ENCODE data around the gene PTGER4. TPM values are rescaled to one million over a fixed set of nuclear protein-coding genes. Genes with fewer than 3 reads are reported as not detected.

The PTGER4 gene
- polyA plus RNA-seq, 1 of the 3 experiments (the other 2 are of a cell fraction), result not detected

- Histone ChIP-seq H4K20me1 (ENCODE audit: insufficient read depth) (no peaks in the 10 kb centered on the region; the same call in 1 of the 2 replicates), H3K4me3 (ENCODE audit: low read depth in 2 of 2, low read length in 1 of 2) (no peak overlapping the region), H3K79me2 (ENCODE audit: insufficient read depth) (no peaks in the 10 kb centered on the region), H3K27ac (ENCODE audit: low read depth in 2 of 2, low read length in 1 of 2) (no peak overlapping the region), H3K27me3 (ENCODE audit: insufficient read depth) (peaks cover 48% of the 10 kb centered on the region; the same call in 1 of the 2 replicates), H3K36me3 (replicated peaks in 1 of 2; ENCODE audit: control insufficient read depth in 1 of 2, insufficient read depth in 2 of 2, low read length in 1 of 2) (no peaks in the 10 kb centered on the region), H3K9ac (no peak overlapping the region), H3K9me2 (no peaks in the 10 kb centered on the region), H3F3A (replicated peaks; ENCODE audit: insufficient read depth) (peaks cover 4% of the 10 kb centered on the region), H3K4me2 (no peak overlapping the region), H2AFZ (ENCODE audit: low read depth) (no peak overlapping the region), H3K9me3 (no peaks in the 10 kb centered on the region), H3K4me1 (ENCODE audit: control insufficient read depth in 1 of 2, insufficient read depth in 2 of 2, low read depth in 1 of 2, low read length in 1 of 2) (peaks cover 3 to 6% of the 10 kb centered on the region in 2 experiments; a peak in 2 of 4 replicates)
- no peak for DNase-seq
- ChIA-PET POLR2A (no interaction called here), CTCF (no interaction called here)
- 46% methylated on average over 6 of the region's 6 CpGs for WGBS (ENCODE audit: low lambda C conversion rate)
- TF ChIP-seq USF2 (IDR thresholded peaks at IDR 0.05; ENCODE audit: borderline replicate concordance, low read depth, low read length) (no peak), SIN3A (IDR thresholded peaks at IDR 0.05; ENCODE audit: borderline replicate concordance, low read depth, low read length) (no peak), CTCF (IDR thresholded peaks at IDR 0.05) (no peak), TCF12 (IDR thresholded peaks at IDR 0.05) (no peak), ZBTB33 (IDR thresholded peaks at IDR 0.05; ENCODE audit: borderline replicate concordance, low read depth) (no peak), CHD2 (IDR thresholded peaks at IDR 0.05; ENCODE audit: low read length, partially characterized antibody) (no peak), GABPA (IDR thresholded peaks at IDR 0.05; ENCODE audit: low read depth) (no peak)
These were observed 5.0 kb upstream of the PTGER4 start for GRCh38 chr5:40674661-40675235.

GRCh38 chr5:40675396-40676133 is 4.2 kb upstream of the PTGER4 start:
- Histone ChIP-seq H3K9me2 (no peaks in the 10 kb centered on the region), H3K79me2 (ENCODE audit: insufficient read depth) (no peaks in the 10 kb centered on the region), H3F3A (replicated peaks; ENCODE audit: insufficient read depth) (peaks cover 4% of the 10 kb centered on the region), H3K4me1 (ENCODE audit: control insufficient read depth in 1 of 2, insufficient read depth in 2 of 2, low read depth in 1 of 2, low read length in 1 of 2) (peaks cover 6 to 11% of the 10 kb centered on the region in 2 experiments; a peak in 2 of 4 replicates), H4K20me1 (ENCODE audit: insufficient read depth) (no peaks in the 10 kb centered on the region; the same call in 1 of the 2 replicates), H3K27me3 (ENCODE audit: insufficient read depth) (peaks cover 48% of the 10 kb centered on the region), H3K4me3 (ENCODE audit: low read depth in 2 of 2, low read length in 1 of 2) (no peak overlapping the region), H3K9me3 (no peaks in the 10 kb centered on the region), H3K4me2 (no peak overlapping the region), H3K36me3 (replicated peaks in 1 of 2; ENCODE audit: control insufficient read depth in 1 of 2, insufficient read depth in 2 of 2, low read length in 1 of 2) (no peaks in the 10 kb centered on the region), H2AFZ (ENCODE audit: low read depth) (no peak overlapping the region), H3K27ac (ENCODE audit: low read depth in 2 of 2, low read length in 1 of 2) (no peak overlapping the region), H3K9ac (no peak overlapping the region)
- TF ChIP-seq FOXM1 (IDR thresholded peaks at IDR 0.05; ENCODE audit: low read depth) (no peak), MAX (IDR thresholded peaks at IDR 0.05; ENCODE audit: low read depth) (no peak), RAD21 (IDR thresholded peaks at IDR 0.05; ENCODE audit: low read length) (no peak), RFX5 (IDR thresholded peaks at IDR 0.05; ENCODE audit: low read length) (no peak), USF2 (IDR thresholded peaks at IDR 0.05; ENCODE audit: borderline replicate concordance, low read depth, low read length) (no peak), IRF3 (IDR thresholded peaks at IDR 0.05; ENCODE audit: low read depth, low read length) (no peak), RXRA (IDR thresholded peaks at IDR 0.05; ENCODE audit: borderline replicate concordance, low read depth) (no peak), EZH2phosphoT487 (IDR thresholded peaks at IDR 0.05; ENCODE audit: borderline replicate concordance, low read depth) (no peak), FOSL2 (IDR thresholded peaks at IDR 0.05; ENCODE audit: borderline replicate concordance, low read depth) (no peak), EP300 (IDR thresholded peaks at IDR 0.05; ENCODE audit: borderline replicate concordance in 1 of 2, low read depth in 1 of 2, low read length in 1 of 2) (no peak)
- 58% methylated on average over 7 of the region's 7 CpGs for WGBS (ENCODE audit: low lambda C conversion rate)
- POLR2A ChIA-PET, result no interaction called here
- CTCF ChIA-PET, result no interaction called here
- DNase-seq, result no peak

All from SK-N-SH (cell line).